Measurements from ENCODE around the gene PSENEN.

The PSENEN gene

DNA sequence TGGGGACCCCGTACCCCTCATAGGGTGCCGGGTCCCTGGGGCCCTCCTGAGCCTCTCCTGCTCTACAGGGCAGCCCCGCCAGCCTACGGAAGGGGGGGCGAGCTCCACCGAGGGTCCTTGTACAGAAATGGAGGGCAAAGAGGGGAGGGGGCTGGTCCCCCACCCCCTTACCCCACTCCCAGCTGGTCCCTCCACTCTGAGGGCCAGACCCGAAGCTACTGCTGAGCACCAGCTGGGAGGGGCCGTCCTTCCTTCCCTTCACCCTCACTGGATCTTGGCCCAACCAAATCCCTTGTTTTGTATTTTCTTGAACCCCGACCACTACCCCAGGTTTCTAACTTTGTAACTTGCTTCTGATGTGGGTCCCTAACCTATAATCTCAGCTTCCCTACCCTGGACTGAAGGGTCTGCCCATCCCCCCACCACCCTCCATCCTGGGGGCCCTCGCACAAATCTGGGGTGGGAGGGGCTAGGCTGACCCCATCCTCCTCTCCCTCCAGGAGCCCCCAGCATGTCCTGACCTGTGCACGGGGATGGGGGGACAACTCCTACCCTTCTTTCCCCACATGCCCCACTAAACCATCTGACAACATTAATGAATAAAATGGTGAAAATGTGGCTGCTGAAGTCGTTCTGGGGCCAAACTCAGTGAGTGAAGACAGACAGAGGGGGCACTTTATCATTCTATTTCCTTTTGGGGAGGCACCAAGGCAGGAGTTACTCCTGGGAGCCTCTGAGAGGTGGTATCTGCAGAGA, 42.9 kb downstream of the PSENEN start:
- Histone ChIP-seq H3K9me3 (ENCODE audit: low read depth, low read length) (no peaks in the 10 kb centered on the region), H3K27ac (no peak overlapping the region), H3K36me3 (ENCODE audit: insufficient read depth, low read length) (no peaks in the 10 kb centered on the region), H3K4me3 (no peak overlapping the region), H3K9ac (ENCODE audit: insufficient read length) (no peak overlapping the region)
- DNase-seq (ENCODE audit: low read depth, low spot score), result no peak
- TF ChIP-seq EZH2 (IDR thresholded peaks at IDR 0.05) (no peak), POLR2AphosphoS5 (IDR thresholded peaks at IDR 0.05; ENCODE audit: borderline replicate concordance, low read depth, low read length) (no peak), FOXP2 (optimal IDR thresholded peaks at IDR 0.05; ENCODE audit: control extremely low read depth, extremely low read length, insufficient read depth) (no peak)

DNA sequence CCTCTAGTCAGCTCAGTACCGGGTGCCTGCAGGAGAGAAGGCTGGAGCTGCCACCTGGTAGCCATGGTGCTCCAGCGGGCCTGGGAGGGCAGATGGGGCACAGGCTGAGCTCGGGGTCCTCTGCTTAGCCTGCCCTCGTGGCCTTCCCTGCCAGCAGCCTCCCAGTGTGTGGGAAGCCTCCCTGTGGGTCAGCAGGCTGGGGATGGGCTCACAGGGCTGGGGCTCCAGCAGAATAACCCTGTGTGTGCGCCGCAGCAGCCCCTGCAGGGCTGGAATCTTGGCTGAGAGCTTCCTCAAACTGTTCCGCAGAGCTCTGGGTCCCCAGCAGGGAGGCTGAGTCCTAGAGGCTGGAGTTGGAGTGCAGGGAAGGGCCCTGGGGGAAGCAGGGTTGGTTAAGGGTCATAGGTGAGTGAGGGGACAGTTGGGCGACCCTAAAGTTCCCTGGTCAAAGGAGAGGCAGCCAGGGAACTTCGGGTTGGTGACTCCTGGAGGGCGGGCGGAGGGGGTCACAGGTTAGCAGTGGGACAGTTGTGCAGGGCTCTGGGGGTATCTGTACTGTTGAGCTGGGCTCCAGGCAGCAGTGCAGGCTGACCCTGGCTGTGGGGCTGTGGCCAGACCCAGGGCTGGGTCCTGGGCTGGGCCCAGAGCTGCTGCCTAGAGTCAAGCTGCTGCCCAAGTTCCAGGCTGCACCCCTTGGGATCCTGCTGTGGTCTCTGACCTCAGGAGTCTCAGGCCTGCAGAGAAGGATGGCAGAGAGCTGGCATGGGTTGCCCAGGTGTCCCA, 43.9 kb downstream of the PSENEN start:
- no peak overlapping the region for H3K9ac ChIP-seq (ENCODE audit: insufficient read length)
- DNase-seq (ENCODE audit: low read depth, low spot score), result no peak
- TF ChIP-seq EZH2 (IDR thresholded peaks at IDR 0.05) (no peak), FOXP2 (optimal IDR thresholded peaks at IDR 0.05; ENCODE audit: control extremely low read depth, extremely low read length, insufficient read depth) (no peak), POLR2AphosphoS5 (IDR thresholded peaks at IDR 0.05; ENCODE audit: borderline replicate concordance, low read depth, low read length) (no peak)
- no peak overlapping the region for H3K27ac ChIP-seq
- no peaks in the 10 kb centered on the region for H3K9me3 ChIP-seq (ENCODE audit: low read depth, low read length)
- no peak overlapping the region for H3K4me3 ChIP-seq
- no peaks in the 10 kb centered on the region for H3K36me3 ChIP-seq (ENCODE audit: insufficient read depth, low read length)

DNA sequence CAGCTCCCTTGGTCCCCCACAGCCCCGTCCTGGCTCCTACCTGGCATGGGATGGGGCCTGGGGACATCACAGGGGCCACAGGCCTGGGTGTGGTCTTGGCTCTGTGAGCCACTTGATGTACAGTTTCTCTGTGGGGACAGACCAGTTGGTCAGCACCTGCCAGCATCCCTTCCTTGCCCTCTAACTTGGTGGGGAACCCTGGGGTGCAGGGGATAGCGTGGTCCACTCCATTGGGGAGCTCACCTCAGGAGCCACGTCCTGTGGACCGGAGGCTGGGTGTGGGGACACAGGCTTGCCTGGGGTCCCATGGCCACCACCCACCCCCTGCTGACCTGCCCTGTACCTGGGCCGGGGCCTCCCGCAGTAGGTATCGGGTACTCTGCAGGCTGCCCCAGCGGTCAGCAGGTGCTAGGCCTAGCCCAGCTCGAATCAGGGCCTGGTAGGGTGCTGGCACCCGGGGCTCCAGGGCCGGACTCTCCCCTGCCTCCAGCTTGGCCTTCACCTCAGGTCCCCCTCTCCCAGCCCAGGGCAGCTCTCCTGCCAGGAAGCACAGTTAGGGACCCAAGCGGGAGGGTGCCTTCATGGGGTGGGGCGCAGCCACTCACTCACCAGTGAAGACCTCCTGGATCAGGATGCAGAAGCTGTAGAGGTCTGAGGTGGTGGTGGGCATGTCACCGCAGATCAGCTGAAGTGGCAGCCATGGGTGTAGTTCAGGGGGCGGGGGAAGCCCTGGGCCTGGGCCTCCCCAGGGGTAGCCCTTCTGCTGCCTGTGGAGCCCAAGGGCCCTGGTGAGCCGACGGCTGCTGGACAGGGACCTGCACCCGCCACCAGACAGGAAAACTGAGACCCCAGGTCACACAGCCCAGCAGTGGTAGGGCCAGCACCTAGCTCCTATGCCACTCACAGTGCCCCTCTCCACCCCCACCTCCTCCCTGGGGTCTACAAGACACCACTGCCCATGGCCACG, 44.8 kb downstream of the PSENEN start:
- Histone ChIP-seq H3K36me3 (ENCODE audit: insufficient read depth, low read length) (no peaks in the 10 kb centered on the region), H3K4me3 (no peak overlapping the region), H3K9me3 (ENCODE audit: low read depth, low read length) (no peaks in the 10 kb centered on the region), H3K27ac (no peak overlapping the region), H3K9ac (ENCODE audit: insufficient read length) (no peak overlapping the region)
- no peak for DNase-seq (ENCODE audit: low read depth, low spot score)
- TF ChIP-seq POLR2AphosphoS5 (IDR thresholded peaks at IDR 0.05; ENCODE audit: borderline replicate concordance, low read depth, low read length), result no peak
- no peak for TF ChIP-seq EZH2 (IDR thresholded peaks at IDR 0.05)
- TF ChIP-seq FOXP2 (optimal IDR thresholded peaks at IDR 0.05; ENCODE audit: control extremely low read depth, extremely low read length, insufficient read depth), result no peak

DNA sequence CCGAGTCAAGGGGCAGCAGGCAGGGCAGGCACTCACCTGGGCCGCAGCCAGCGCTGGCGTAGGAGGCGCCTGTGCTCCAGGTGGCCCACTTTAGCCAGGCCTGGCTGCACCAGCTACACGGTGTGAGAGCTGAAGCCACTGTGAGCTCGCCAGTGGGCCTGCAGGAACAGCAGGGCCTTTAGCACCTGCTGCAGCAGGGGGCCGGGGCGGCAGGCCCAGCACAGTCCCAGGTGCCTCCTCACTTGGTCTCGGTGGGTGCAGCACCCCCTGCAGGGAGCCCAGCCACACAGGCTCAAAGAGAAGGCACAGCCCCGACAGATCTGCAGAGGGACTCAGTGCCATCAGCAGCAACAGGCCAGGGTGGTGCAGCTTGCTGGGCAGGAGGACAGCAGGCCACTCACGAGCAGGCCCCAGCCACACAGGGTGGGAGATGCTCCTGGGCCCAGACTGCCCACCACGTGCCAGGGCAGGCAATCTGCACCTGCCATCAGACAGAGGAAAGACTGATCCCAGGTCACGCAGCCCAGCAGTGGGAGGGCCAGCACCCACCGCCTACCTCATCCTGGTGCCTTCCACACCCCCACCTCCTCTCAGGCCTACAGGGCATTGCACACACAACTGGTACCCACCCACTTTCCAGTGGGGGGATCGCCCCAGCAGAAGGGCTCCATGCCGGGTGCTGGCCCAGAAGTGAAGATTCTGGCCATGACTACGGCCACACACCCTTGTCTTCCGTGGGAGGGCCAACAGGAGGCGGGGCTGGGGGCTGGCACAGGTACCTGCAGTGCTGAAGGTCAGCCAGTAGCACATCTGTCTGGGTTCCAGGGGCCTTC, 45.7 kb downstream of the PSENEN start:
- H3K27ac ChIP-seq, result no peak overlapping the region
- no peak for DNase-seq (ENCODE audit: low read depth, low spot score)
- H3K9ac ChIP-seq (ENCODE audit: insufficient read length), result no peak overlapping the region
- H3K9me3 ChIP-seq (ENCODE audit: low read depth, low read length), result no peaks in the 10 kb centered on the region
- H3K4me3 ChIP-seq, result no peak overlapping the region
- no peaks in the 10 kb centered on the region for H3K36me3 ChIP-seq (ENCODE audit: insufficient read depth, low read length)
- TF ChIP-seq FOXP2 (optimal IDR thresholded peaks at IDR 0.05; ENCODE audit: control extremely low read depth, extremely low read length, insufficient read depth) (no peak), EZH2 (IDR thresholded peaks at IDR 0.05) (no peak), POLR2AphosphoS5 (IDR thresholded peaks at IDR 0.05; ENCODE audit: borderline replicate concordance, low read depth, low read length) (no peak)

DNA sequence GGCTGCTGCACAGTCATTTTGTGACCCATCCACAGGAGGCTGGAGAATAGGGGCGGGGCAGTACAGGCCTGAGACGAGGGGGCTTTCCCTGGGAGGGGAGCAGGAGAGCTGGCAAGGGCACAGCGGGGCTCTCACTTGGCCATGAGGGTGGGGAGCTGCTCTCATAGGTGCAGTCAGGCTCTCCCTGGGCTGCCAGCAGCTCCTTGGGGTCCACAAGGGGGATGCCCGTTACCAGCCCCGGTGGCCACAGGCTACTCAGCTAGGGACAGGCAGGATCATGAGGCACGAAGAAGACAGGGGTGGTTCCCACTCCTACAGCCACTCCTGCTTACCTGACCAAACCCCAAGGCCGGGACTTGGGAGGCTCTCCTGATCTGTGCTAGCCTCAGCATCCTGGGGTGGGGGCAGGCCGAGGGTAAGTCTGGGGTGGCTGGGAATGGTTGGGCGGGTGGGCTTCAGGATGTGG, 46.4 kb downstream of the PSENEN start:
- no peak for DNase-seq (ENCODE audit: low read depth, low spot score)
- Histone ChIP-seq H3K9me3 (ENCODE audit: low read depth, low read length) (no peaks in the 10 kb centered on the region), H3K27ac (no peak overlapping the region), H3K4me3 (no peak overlapping the region), H3K36me3 (ENCODE audit: insufficient read depth, low read length) (no peaks in the 10 kb centered on the region), H3K9ac (ENCODE audit: insufficient read length) (no peak overlapping the region)
- TF ChIP-seq EZH2 (IDR thresholded peaks at IDR 0.05), result no peak
- no peak for TF ChIP-seq POLR2AphosphoS5 (IDR thresholded peaks at IDR 0.05; ENCODE audit: borderline replicate concordance, low read depth, low read length)
- no peak for TF ChIP-seq FOXP2 (optimal IDR thresholded peaks at IDR 0.05; ENCODE audit: control extremely low read depth, extremely low read length, insufficient read depth)

DNA sequence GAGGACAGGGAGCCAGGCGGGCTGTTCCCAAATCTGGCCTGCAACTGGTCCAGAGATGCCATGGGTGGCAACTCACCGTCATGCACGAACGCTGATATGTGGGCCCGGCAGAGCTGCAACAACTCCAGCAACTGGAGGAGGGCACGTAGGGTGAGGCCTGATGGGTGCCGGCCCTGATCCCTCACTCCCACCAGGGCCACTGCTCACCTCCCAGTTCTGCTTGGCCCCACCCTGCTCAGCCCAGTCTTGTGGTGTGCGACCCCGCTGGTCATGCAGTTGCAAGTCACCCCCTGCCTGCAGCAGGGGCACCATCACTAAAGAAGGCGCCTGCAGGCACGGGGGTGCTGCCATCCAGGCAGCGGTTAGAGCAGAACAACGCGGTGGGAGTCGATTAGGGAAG, 46.9 kb downstream of the PSENEN start:
- TF ChIP-seq FOXP2 (optimal IDR thresholded peaks at IDR 0.05; ENCODE audit: control extremely low read depth, extremely low read length, insufficient read depth), result no peak
- TF ChIP-seq POLR2AphosphoS5 (IDR thresholded peaks at IDR 0.05; ENCODE audit: borderline replicate concordance, low read depth, low read length), result no peak
- TF ChIP-seq EZH2 (IDR thresholded peaks at IDR 0.05), result no peak
- H3K4me3 ChIP-seq, result no peak overlapping the region
- no peaks in the 10 kb centered on the region for H3K9me3 ChIP-seq (ENCODE audit: low read depth, low read length)
- no peaks in the 10 kb centered on the region for H3K36me3 ChIP-seq (ENCODE audit: insufficient read depth, low read length)
- H3K9ac ChIP-seq (ENCODE audit: insufficient read length), result no peak overlapping the region
- no peak for DNase-seq (ENCODE audit: low read depth, low spot score)
- no peak overlapping the region for H3K27ac ChIP-seq

DNA sequence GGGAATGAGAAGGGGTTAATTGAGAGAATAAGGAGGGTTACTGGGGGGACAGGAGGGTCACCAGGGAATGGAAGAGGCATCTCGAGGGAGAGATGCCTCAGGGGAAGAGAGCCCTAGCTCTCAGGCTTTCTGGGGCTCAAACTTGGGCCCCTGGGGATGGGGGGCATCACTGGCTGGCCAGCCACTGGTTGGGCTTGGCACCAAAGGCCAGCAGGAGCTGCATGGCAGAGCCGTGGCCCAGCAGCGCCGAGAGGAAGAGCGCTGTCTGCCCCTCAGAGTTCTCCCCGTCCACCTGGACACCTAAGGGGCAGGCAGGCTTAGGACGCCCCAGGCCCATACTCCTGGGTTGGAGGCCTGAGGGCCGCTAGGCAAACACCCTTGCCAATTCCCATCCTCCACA, 47.4 kb downstream of the PSENEN start:
- no peak overlapping the region for H3K4me3 ChIP-seq
- TF ChIP-seq FOXP2 (optimal IDR thresholded peaks at IDR 0.05; ENCODE audit: control extremely low read depth, extremely low read length, insufficient read depth) (no peak), POLR2AphosphoS5 (IDR thresholded peaks at IDR 0.05; ENCODE audit: borderline replicate concordance, low read depth, low read length) (no peak), EZH2 (IDR thresholded peaks at IDR 0.05) (no peak)
- no peak overlapping the region for H3K27ac ChIP-seq
- no peak for DNase-seq (ENCODE audit: low read depth, low spot score)
- no peaks in the 10 kb centered on the region for H3K36me3 ChIP-seq (ENCODE audit: insufficient read depth, low read length)
- no peak overlapping the region for H3K9ac ChIP-seq (ENCODE audit: insufficient read length)
- no peaks in the 10 kb centered on the region for H3K9me3 ChIP-seq (ENCODE audit: low read depth, low read length)

Data from SK-N-MC (cell line).